RWPE1 (cell line): ENCODE measurements around the gene ICOS.

Experiments
- CTCF ChIA-PET: fragments of 350-600 bp; sonication (Branson Sonifier 250); formaldehyde crosslinking; extraction: SDS; loops from one replicate; lab custom pipeline; 2021; lab: Yijun Ruan, JAX
- POLR2A ChIA-PET: fragments of 400-600 bp; formaldehyde crosslinking; extraction: SDS; loops from one replicate; lab custom pipeline; 2020; ENCODE audit warnings: antibody characterized with exemption; ENCODE audit not compliant: low non-redundant PET; lab: Yijun Ruan, JAX
- DNase-seq: peaks from one replicate; pipeline ENCODE4 v3.0.0; 2012; ENCODE audit warnings: low spot score
- H3K27ac ChIP-seq: fragments of 450-650 bp; 2 replicates; pipeline ENCODE4 v1.5.1; 2017
- CTCF ChIP-seq: fragments of 450-650 bp; conservative IDR thresholded peaks from 2 replicates; pipeline ENCODE4 v1.5.1; 2017; ENCODE audit warnings: low read depth, mild to moderate bottlenecking

The ICOS gene

GRCh38 chr2:203936535-203936934 lies at the start of gene ICOS:
TSS of gene ICOS (plus strand) at chr2:203936763. CDS start at chr2:203936815, 52 bp downstream.
- ChIA-PET POLR2A (no interaction called here), CTCF (no interaction called here)
- DNase-seq, result no peak
- no peak within 1 kb of the TSS for H3K27ac ChIP-seq
- no peak for TF ChIP-seq CTCF

- no peak for TF ChIP-seq CTCF
- ChIA-PET CTCF (no interaction called here), POLR2A (no interaction called here)
- H3K27ac ChIP-seq, result no peak overlapping the region
- DNase-seq, result no peak
Observed at GRCh38 chr2:203887677-203888076, 48.9 kb upstream of the ICOS start.

GRCh38 chr2:203889542-203889941 lies 47.0 kb upstream of the ICOS start:
- ChIA-PET CTCF (no interaction called here), POLR2A (no interaction called here)
- no peak for DNase-seq
- TF ChIP-seq CTCF, result no peak
- H3K27ac ChIP-seq, result no peak overlapping the region

GRCh38 chr2:203889944-203890343 lies 46.6 kb upstream of the ICOS start:
- CTCF ChIA-PET, result no interaction called here
- no peak for TF ChIP-seq CTCF
- no peak overlapping the region for H3K27ac ChIP-seq
- no peak for DNase-seq
- POLR2A ChIA-PET, result no interaction called here

GRCh38 chr2:203890733-203891132 lies 45.8 kb upstream of the ICOS start:
- DNase-seq, result no peak
- no peak overlapping the region for H3K27ac ChIP-seq
- no peak for TF ChIP-seq CTCF
- ChIA-PET CTCF (interaction anchor here (1.0 kb wide), 1 partner anchor 75 kb away, joined by 3 read pairs; no protein-coding TSS in a partner anchor), POLR2A (no interaction called here)

- no peak overlapping the region for H3K27ac ChIP-seq
- ChIA-PET POLR2A (no interaction called here), CTCF (interaction anchor here (1.0 kb wide), 1 partner anchor 76 kb away, joined by 3 read pairs; no protein-coding TSS in a partner anchor)
- no peak for DNase-seq
- TF ChIP-seq CTCF, result no peak
Observed at GRCh38 chr2:203891474-203891873, 45.1 kb upstream of the ICOS start.
